Neural progenitor cell (in vitro differentiated cells): ENCODE measurements around the gene LATS2.

Source experiments
- EZH2 ChIP-seq: fragments of 200-600 bp; sonication (generic); IDR thresholded peaks from 2 replicates; pipeline ENCODE4 v1.6.1; 2017; ENCODE audit warnings: antibody characterized with exemption, mild to moderate bottlenecking, moderate library complexity
- TF ChIP-seq, protein P1 (sequence below): fragments of 200-600 bp; sonication (generic); IDR thresholded peaks from 2 replicates; pipeline ENCODE4 v1.5.1; 2017; ENCODE audit warnings: antibody characterized with exemption, mild to moderate bottlenecking

- TF ChIP-seq EZH2: no peak
- TF ChIP-seq, protein P1, sequence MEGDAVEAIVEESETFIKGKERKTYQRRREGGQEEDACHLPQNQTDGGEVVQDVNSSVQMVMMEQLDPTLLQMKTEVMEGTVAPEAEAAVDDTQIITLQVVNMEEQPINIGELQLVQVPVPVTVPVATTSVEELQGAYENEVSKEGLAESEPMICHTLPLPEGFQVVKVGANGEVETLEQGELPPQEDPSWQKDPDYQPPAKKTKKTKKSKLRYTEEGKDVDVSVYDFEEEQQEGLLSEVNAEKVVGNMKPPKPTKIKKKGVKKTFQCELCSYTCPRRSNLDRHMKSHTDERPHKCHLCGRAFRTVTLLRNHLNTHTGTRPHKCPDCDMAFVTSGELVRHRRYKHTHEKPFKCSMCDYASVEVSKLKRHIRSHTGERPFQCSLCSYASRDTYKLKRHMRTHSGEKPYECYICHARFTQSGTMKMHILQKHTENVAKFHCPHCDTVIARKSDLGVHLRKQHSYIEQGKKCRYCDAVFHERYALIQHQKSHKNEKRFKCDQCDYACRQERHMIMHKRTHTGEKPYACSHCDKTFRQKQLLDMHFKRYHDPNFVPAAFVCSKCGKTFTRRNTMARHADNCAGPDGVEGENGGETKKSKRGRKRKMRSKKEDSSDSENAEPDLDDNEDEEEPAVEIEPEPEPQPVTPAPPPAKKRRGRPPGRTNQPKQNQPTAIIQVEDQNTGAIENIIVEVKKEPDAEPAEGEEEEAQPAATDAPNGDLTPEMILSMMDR: no peak
Measured at GRCh38 chr13:21043898-21044297, 17.5 kb downstream of the LATS2 start.
